ENCODE results near the gene SMLR1. TPM values are rescaled to one million over a fixed set of nuclear protein-coding genes. Genes with fewer than 3 reads are reported as not detected.

Gene SMLR1
- total RNA-seq, 3 donors from 2014 or later (not counting 1 experiment from before 2014, with no cell fraction given), result not detected

GRCh38 chr6:130864344-130864743 lies 37.1 kb downstream of the SMLR1 start:
- Mint-ChIP-seq H3K4me3 (no peak overlapping the region), H3K27ac (no peak overlapping the region), H3K4me1 (no peaks in the 10 kb centered on the region), H3K27me3 (ENCODE audit: low read depth in 2 of 2) (peaks cover 0 to 3% of the 10 kb centered on the region in 2 donors), H3K36me3 (no peaks in the 10 kb centered on the region), H3K9me3 (no peaks in the 10 kb centered on the region)
- no peak for TF ChIP-seq CTCF (IDR thresholded peaks at IDR 0.05)
- no peaks in the 10 kb centered on the region for H3K4me1 ChIP-seq (ENCODE audit: control insufficient read depth, insufficient read depth, low read length)
- ATAC-seq (no peak), DNase-seq (no peak)
- no peaks in the 10 kb centered on the region for H3K27me3 ChIP-seq (ENCODE audit: control insufficient read depth, insufficient read depth, low read length)
- H3K36me3 ChIP-seq (ENCODE audit: control insufficient read depth, insufficient read depth, low read length), result no peaks in the 10 kb centered on the region
- intact Hi-C loops (cut with micrococcal nuclease), result no loop called here
- H3K27ac ChIP-seq (ENCODE audit: low read length), result no peak overlapping the region
- H3K9me3 ChIP-seq (ENCODE audit: control insufficient read depth, insufficient read depth, low read length), result no peaks in the 10 kb centered on the region
- 97% methylated on average over 11 of the region's 11 CpGs for WGBS (ENCODE audit: insufficient coverage)
- no peak overlapping the region for H3K4me3 ChIP-seq (ENCODE audit: low read length)

- Mint-ChIP-seq H3K27me3 (ENCODE audit: low read depth in 2 of 2) (peaks cover 0 to 5% of the 10 kb centered on the region in 2 donors), H3K4me3 (no peak overlapping the region), H3K36me3 (no peaks in the 10 kb centered on the region), H3K4me1 (no peaks in the 10 kb centered on the region), H3K27ac (no peak overlapping the region), H3K9me3 (no peaks in the 10 kb centered on the region)
- no peaks in the 10 kb centered on the region for H3K4me1 ChIP-seq (ENCODE audit: control insufficient read depth, insufficient read depth, low read length)
- DNase-seq, result no peak
- no peak for ATAC-seq
- H3K27me3 ChIP-seq (ENCODE audit: control insufficient read depth, insufficient read depth, low read length), result no peaks in the 10 kb centered on the region
- H3K27ac ChIP-seq (ENCODE audit: low read length), result no peak overlapping the region
- intact Hi-C loops (cut with micrococcal nuclease), result no loop called here
- no peaks in the 10 kb centered on the region for H3K9me3 ChIP-seq (ENCODE audit: control insufficient read depth, insufficient read depth, low read length)
- 100% methylated on average over 1 of the region's 4 CpGs for WGBS (ENCODE audit: insufficient coverage)
- H3K4me3 ChIP-seq (ENCODE audit: low read length), result no peak overlapping the region
- H3K36me3 ChIP-seq (ENCODE audit: control insufficient read depth, insufficient read depth, low read length), result no peaks in the 10 kb centered on the region
- TF ChIP-seq CTCF (IDR thresholded peaks at IDR 0.05), result no peak
Observed at GRCh38 chr6:130865793-130866192, 38.6 kb downstream of the SMLR1 start.

- intact Hi-C loops (cut with micrococcal nuclease), result no loop called here
- ATAC-seq (no peak), DNase-seq (no peak)
- no peak overlapping the region for H3K27ac ChIP-seq (ENCODE audit: low read length)
- H3K27me3 Mint-ChIP-seq (ENCODE audit: low read depth in 2 of 2), result peaks cover 0 to 8% of the 10 kb centered on the region in 2 donors
- no peaks in the 10 kb centered on the region for H3K36me3 ChIP-seq (ENCODE audit: control insufficient read depth, insufficient read depth, low read length)
- no peaks in the 10 kb centered on the region for H3K4me1 ChIP-seq (ENCODE audit: control insufficient read depth, insufficient read depth, low read length)
- no peak overlapping the region for H3K27ac Mint-ChIP-seq
- WGBS (ENCODE audit: insufficient coverage), result 89% methylated on average over 10 of the region's 10 CpGs
- TF ChIP-seq CTCF (IDR thresholded peaks at IDR 0.05), result no peak
- no peak overlapping the region for H3K4me3 Mint-ChIP-seq
- H3K36me3 Mint-ChIP-seq, result no peaks in the 10 kb centered on the region
- no peaks in the 10 kb centered on the region for H3K9me3 Mint-ChIP-seq
- no peaks in the 10 kb centered on the region for H3K27me3 ChIP-seq (ENCODE audit: control insufficient read depth, insufficient read depth, low read length)
- no peak overlapping the region for H3K4me3 ChIP-seq (ENCODE audit: low read length)
- peaks cover 0 to 5% of the 10 kb centered on the region in 2 donors for H3K4me1 Mint-ChIP-seq
- H3K9me3 ChIP-seq (ENCODE audit: control insufficient read depth, insufficient read depth, low read length), result no peaks in the 10 kb centered on the region
Observed at GRCh38 chr6:130869681-130870080, 42.5 kb downstream of the SMLR1 start.

GRCh38 chr6:130870179-130870880 lies 43.1 kb downstream of the SMLR1 start:
- H3K9me3 ChIP-seq (ENCODE audit: control insufficient read depth, insufficient read depth, low read length), result no peaks in the 10 kb centered on the region
- intact Hi-C loops (cut with micrococcal nuclease), result no loop called here
- no peaks in the 10 kb centered on the region for H3K4me1 ChIP-seq (ENCODE audit: control insufficient read depth, insufficient read depth, low read length)
- no peak overlapping the region for H3K4me3 ChIP-seq (ENCODE audit: low read length)
- Mint-ChIP-seq H3K36me3 (no peaks in the 10 kb centered on the region), H3K27ac (no peak overlapping the region), H3K4me1 (peaks cover 0 to 5% of the 10 kb centered on the region in 2 donors), H3K27me3 (ENCODE audit: low read depth in 2 of 2) (peaks cover 0 to 9% of the 10 kb centered on the region in 2 donors), H3K9me3 (no peaks in the 10 kb centered on the region), H3K4me3 (no peak overlapping the region)
- WGBS (ENCODE audit: insufficient coverage), result 90% methylated on average over 9 of the region's 9 CpGs
- DNase-seq, result no peak
- ATAC-seq, result no peak
- no peak overlapping the region for H3K27ac ChIP-seq (ENCODE audit: low read length)
- no peaks in the 10 kb centered on the region for H3K36me3 ChIP-seq (ENCODE audit: control insufficient read depth, insufficient read depth, low read length)
- no peaks in the 10 kb centered on the region for H3K27me3 ChIP-seq (ENCODE audit: control insufficient read depth, insufficient read depth, low read length)
- no peak for TF ChIP-seq CTCF (IDR thresholded peaks at IDR 0.05)

All from natural killer cell (primary cell).